H1 (cell line): ENCODE data around the gene CACNA1B.
A peak's percentile ranks its signal among the peaks of the same experiment; 100 is the strongest.

Experiments
- CTCF ChIP-seq, 3 experiments: IDR thresholded peaks; 1 replicate in 2 of 3; 2 replicates in 1 of 3; pipeline versions ENCODE4 v1.5.1 to v1.6.1; 2011; ENCODE audit warnings: low read length in 3 of 3, mild to moderate bottlenecking in 3 of 3, inconsistent platforms in 2 of 3, low read depth in 1 of 3, moderate library complexity in 1 of 3; ENCODE audit not compliant: insufficient read depth in 1 of 3; ENCODE audit errors: control extremely low read depth in 1 of 3
- EGR1 ChIP-seq: IDR thresholded peaks from 2 replicates; pipeline ENCODE4 v1.6.1; 2011; ENCODE audit warnings: low read depth, low read length, borderline replicate concordance
- EP300 ChIP-seq, 2 experiments: IDR thresholded peaks; 1 replicate in 1 of 2; 2 replicates in 1 of 2; pipeline ENCODE4 v1.6.1; 2011 to 2012; ENCODE audit warnings: low read depth in 2 of 2, low read length in 2 of 2, mild to moderate bottlenecking in 2 of 2, borderline replicate concordance in 1 of 2, inconsistent platforms in 1 of 2, moderate library complexity in 1 of 2
- EZH2 ChIP-seq: fragments of 200-600 bp; sonication (generic); IDR thresholded peaks from 2 replicates; pipeline ENCODE4 v1.7.1; 2012; ENCODE audit warnings: low read depth, mild to moderate bottlenecking, moderate library complexity, low read length, inconsistent platforms; ENCODE audit not compliant: severe bottlenecking
- JUN ChIP-seq: IDR thresholded peaks from 2 replicates; pipeline ENCODE4 v1.6.1; 2011; ENCODE audit warnings: low read depth, mild to moderate bottlenecking, improper control_type of control experiment, low read length
- KDM5A ChIP-seq: fragments of 200-600 bp; IDR thresholded peaks from 2 replicates; pipeline ENCODE4 v1.7.1; 2012; ENCODE audit warnings: mild to moderate bottlenecking, low read length, inconsistent platforms, mixed read lengths
- MAFK ChIP-seq: IDR thresholded peaks from 2 replicates; pipeline ENCODE4 v1.6.1; 2012; ENCODE audit warnings: low read depth, mild to moderate bottlenecking, improper control_type of control experiment, low read length
- NANOG ChIP-seq: IDR thresholded peaks from 2 replicates; pipeline ENCODE4 v1.6.1; 2011; ENCODE audit warnings: low read length, low read depth, mild to moderate bottlenecking, inconsistent platforms; ENCODE audit not compliant: insufficient read depth, poor library complexity, severe bottlenecking
- POLR2A ChIP-seq, 2 experiments: IDR thresholded peaks; 1 replicate in 1 of 2; 2 replicates in 1 of 2; pipeline ENCODE4 v1.6.1; 2011; ENCODE audit warnings: low read depth in 2 of 2, low read length in 2 of 2, mild to moderate bottlenecking in 2 of 2; ENCODE audit errors: control extremely low read depth in 1 of 2
- SP2 ChIP-seq: IDR thresholded peaks from 2 replicates; pipeline ENCODE4 v1.6.1; 2012; ENCODE audit warnings: mild to moderate bottlenecking, low read length, inconsistent platforms
- TAF1 ChIP-seq: IDR thresholded peaks from 2 replicates; pipeline ENCODE4 v1.6.1; 2011; ENCODE audit warnings: mild to moderate bottlenecking, low read depth, low read length

DNA sequence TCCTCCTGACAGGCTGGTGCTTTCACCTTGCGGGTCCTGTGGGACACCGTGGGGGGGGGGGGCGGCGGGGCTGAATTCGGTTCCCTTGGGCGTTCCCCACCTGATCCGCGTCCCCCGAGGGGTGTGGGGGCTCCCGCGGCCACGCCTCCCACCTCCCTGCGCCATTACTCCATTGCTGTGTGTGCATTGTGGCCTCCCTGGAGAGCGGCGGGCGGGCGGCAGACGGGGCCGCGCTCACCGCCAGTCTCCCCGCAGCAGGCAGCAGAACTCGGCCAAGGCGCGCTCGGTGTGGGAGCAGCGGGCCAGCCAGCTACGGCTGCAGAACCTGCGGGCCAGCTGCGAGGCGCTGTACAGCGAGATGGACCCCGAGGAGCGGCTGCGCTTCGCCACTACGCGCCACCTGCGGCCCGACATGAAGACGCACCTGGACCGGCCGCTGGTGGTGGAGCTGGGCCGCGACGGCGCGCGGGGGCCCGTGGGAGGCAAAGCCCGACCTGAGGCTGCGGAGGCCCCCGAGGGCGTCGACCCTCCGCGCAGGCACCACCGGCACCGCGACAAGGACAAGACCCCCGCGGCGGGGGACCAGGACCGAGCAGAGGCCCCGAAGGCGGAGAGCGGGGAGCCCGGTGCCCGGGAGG, 145.3 kb downstream of the CACNA1B start:
- TF ChIP-seq EZH2: peak; percentile 5
- TF ChIP-seq CTCF (IDR thresholded peaks at IDR 0.05; ENCODE audit: control extremely low read depth in 1 of 3, insufficient read depth in 1 of 3, low read depth in 1 of 3, low read length in 3 of 3): 0 out of 4 replicates have a peak, but pooled peaks of 1 of the 3 experiments have one; percentile 4
- no peak for TF ChIP-seq NANOG
- TF ChIP-seq MAFK: no peak
- no peak for TF ChIP-seq TAF1
- no peak for TF ChIP-seq JUN
- TF ChIP-seq SP2: no peak
- no peak for TF ChIP-seq EP300 (IDR thresholded peaks at IDR 0.05; ENCODE audit: borderline replicate concordance in 1 of 2, low read depth in 2 of 2, low read length in 2 of 2)
- TF ChIP-seq KDM5A: no peak
- no peak for TF ChIP-seq POLR2A (IDR thresholded peaks at IDR 0.05; ENCODE audit: control extremely low read depth in 1 of 2, low read depth in 2 of 2, low read length in 2 of 2)
- no peak for TF ChIP-seq EGR1
